GM04504 (cell line): ENCODE measurements around the gene GFAP.

Source experiments
- DNase-seq: peaks from one replicate; pipeline ENCODE4 v3.0.0-alpha.2; 2012; ENCODE audit warnings: low read depth

The GFAP gene

DNA sequence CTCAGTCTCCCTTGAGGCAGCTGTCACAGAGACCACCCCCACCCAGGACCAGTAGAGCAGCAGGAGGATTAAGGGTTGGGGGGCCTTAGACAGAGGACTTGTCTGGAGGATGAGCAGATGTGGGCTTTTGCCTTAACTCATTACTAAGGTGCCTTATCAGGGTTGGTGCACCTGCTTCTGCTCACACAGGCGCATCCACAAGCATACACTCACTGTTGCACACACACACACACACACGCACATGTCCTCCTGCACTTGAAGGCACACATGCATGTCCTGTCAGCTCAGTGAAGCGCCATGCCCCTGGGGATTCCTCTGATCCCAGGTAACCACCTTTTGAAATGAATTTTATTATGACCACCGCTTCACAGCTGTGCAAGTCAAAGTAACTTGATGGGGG lies 1.2 kb downstream of the GFAP start:
- no peak for DNase-seq

GRCh38 chr17:44913676-44914075 lies 1.6 kb downstream of the GFAP start:
- DNase-seq = no peak

GRCh38 chr17:44912763-44913544 lies 2.3 kb downstream of the GFAP start:
- no peak for DNase-seq

DNA sequence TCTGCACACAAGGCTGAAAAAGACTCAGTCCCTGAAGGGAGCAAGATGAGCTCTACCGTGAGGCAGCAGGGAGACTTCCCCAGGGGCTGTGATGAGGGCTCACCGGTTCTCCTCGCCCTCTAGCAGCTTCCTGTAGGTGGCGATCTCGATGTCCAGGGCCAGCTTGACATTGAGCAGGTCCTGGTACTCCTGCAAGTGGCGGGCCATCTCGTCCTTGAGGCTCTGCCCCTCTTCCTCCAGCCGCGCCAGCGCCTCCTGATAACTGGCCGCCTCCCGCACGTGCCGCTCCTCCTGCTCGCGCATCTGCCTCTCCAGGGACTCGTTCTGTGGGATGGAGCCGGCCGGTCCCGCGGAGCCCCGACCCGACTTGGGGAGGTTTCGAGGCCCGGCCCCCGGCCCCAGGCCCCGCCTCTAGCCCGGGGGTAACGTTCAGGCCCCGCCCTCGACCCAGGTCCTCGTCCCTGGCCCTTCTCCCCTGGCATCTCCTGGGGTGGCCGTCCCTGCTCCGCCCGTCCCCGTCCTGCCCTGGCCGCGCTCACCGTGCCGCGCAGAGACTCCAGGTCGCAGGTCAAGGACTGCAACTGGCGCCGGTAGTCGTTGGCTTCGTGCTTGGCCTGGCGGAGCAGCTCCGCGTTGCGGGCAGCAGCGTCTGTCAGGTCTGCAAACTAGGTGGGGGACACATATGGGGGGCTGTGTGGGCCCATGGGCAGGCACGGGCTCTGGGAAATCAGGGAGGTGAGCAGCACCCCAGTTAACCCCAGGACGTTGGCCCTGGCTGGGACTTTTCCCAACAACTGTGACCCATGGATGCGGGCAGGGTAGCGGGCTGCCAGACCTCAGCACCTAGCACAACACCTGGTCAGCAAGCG lies 3.9 kb downstream of the GFAP start:
- DNase-seq = no peak

- no peak for DNase-seq
These were observed 4.8 kb downstream of the GFAP start for GRCh38 chr17:44910231-44911106.

GRCh38 chr17:44909681-44910144 lies 5.6 kb downstream of the GFAP start:
- DNase-seq = peak; percentile 62

DNA sequence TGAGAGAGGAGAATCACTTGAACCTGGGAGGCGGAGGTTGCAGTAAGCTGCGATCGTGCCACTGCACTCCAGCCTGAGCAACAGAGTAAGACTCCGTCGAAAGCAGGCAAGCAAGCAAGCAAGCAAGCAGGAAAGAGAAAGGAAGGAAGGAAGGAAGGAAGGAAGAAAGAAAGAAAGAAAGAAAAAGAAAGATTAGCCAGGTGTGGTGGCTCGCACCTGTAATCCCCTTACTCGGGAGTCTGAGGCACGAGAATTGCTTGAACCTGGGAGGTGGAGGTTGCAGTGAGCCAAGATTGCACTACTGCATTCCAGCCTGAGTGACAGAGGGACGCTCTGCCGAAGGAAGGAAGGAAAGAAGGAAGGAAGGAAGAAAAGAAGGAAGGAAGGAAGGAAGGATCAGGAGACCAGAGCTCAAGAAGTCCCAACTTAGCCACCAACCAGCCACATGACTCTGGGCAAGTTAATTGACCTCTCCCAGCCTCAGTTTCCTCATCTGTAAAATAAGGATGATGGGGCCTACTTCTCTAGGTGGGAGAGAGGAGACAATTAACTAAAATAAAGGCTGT lies 6.5 kb downstream of the GFAP start:
- DNase-seq = no peak

GRCh38 chr17:44907729-44908470 lies 7.4 kb downstream of the GFAP start:
- no peak for DNase-seq

- no peak for DNase-seq
These were observed 8.3 kb downstream of the GFAP start for GRCh38 chr17:44906763-44907728.

- peak; percentile 90 for DNase-seq
These were observed 9.2 kb downstream of the GFAP start for GRCh38 chr17:44906010-44906646.

GRCh38 chr17:44905006-44906000 lies 10.0 kb downstream of the GFAP start:
- no peak for DNase-seq

GRCh38 chr17:44904001-44904984 lies 11.0 kb downstream of the GFAP start:
- no peak for DNase-seq

GRCh38 chr17:44903012-44903685 lies 12.2 kb downstream of the GFAP start:
- no peak for DNase-seq

DNA sequence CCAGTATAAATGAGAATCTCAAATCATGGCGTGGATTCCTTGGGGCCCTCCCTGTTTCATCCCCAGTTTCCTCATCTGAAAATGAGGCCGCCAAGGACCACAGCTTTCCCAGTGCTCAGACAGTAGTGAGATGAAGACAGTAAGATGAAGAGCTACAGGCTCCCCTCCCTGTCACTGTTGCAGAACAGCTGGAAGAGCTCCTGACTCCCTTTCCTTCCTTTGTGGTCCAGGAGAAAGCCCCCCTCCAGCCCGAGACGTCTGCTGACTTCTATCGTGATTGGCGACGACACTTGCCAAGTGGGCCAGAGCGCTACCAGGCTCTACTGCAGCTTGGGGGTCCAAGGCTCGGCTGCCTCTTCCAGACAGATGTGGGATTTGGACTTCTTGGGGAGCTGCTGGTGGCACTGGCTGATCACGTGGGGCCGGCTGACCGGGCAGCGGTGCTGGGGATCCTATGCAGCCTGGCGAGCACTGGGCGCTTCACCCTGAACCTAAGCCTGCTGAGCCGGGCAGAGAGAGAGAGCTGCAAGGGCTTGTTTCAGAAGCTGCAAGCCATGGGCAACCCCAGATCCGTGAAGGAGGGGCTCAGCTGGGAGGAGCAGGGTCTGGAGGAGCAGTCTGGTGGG lies 13.1 kb downstream of the GFAP start:
- DNase-seq = no peak

- no peak for DNase-seq
These were observed 13.8 kb downstream of the GFAP start for GRCh38 chr17:44901411-44901921.

DNA sequence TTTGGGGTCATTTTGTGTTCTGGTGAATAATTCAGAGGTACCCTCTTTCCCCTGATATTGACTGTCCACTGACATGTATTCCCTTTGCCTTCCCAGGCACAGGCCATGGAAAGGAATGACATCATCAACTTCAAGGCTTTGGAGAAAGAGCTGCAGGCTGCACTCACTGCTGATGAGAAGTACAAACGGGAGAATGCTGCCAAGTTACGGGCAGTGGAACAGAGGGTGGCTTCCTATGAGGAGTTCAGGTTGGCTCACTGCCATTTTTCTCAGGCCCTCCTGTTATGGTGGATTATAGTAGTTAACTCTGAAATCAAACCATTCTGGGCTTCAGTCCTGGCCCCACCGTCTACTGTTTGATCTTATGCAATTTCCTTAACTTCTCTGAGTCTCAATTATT lies 14.4 kb downstream of the GFAP start:
- no peak for DNase-seq
